Stimulated activated CD8-positive, alpha-beta memory T cell treated with anti-CD3 and anti-CD28 coated beads, Interleukin-15, amount 100 ng/mL, for 48 hours (primary cell): ENCODE measurements around the gene USP17L20.
"Not testable (repeated sequence)": the region's sequence is repeated elsewhere in the genome, so short reads cannot be mapped to it uniquely, and the experiment has no call there.

Experiments used
- DNase-seq, 2 donors: peaks; one replicate each; pipeline ENCODE4 v3.0.0-alpha.2; 2020; ENCODE audit warnings: low read depth in 2 of 2

USP17L20 gene, protein sequence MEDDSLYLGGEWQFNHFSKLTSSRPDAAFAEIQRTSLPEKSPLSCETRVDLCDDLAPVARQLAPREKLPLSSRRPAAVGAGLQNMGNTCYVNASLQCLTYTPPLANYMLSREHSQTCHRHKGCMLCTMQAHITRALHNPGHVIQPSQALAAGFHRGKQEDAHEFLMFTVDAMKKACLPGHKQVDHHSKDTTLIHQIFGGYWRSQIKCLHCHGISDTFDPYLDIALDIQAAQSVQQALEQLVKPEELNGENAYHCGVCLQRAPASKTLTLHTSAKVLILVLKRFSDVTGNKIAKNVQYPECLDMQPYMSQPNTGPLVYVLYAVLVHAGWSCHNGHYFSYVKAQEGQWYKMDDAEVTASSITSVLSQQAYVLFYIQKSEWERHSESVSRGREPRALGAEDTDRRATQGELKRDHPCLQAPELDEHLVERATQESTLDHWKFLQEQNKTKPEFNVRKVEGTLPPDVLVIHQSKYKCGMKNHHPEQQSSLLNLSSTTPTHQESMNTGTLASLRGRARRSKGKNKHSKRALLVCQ

DNA sequence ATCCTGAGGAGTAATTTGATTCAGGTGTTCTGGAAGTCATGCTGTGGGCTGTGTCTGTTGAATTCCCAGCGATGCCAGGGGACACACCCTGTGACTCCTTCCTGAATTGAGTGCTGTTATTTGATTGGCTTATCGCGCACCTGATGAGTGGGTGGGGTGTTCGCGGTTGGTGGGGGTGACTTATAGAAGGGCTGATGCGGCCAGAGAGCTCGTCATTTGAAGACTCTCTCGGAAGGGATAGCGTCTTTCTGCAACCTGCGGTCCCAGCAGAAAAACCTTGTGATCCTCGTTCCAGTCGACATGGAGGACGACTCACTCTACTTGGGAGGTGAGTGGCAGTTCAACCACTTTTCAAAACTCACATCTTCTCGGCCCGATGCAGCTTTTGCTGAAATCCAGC is at the start of gene USP17L20:
TSS of gene USP17L20 (plus strand) at position 301 of the 400 bp plus-strand sequence. CDS start at position 301, 0 bp downstream.
- not testable (repeated sequence) for DNase-seq

DNA sequence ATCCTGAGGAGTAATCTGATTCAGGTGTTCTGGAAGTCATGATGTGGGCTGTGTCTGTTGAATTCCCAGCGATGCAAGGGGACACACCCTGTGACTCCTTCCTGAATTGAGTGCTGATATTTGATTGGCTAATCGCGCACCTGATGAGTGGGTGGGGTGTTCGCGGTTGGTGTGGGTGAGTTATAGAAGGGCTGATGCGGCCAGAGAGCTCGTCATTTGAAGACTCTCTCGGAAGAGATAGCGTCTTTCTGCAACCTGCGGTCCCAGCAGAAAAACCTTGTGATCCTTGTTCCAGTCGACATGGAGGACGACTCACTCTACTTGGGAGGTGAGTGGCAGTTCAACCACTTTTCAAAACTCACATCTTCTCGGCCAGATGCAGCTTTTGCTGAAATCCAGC is 47.6 kb upstream of the USP17L20 start, which contains the start of gene USP17L10:
TSS of gene USP17L10 (plus strand) at position 301 of the 400 bp plus-strand sequence. CDS start at position 301, 0 bp downstream.
- not testable (repeated sequence) for DNase-seq

DNA sequence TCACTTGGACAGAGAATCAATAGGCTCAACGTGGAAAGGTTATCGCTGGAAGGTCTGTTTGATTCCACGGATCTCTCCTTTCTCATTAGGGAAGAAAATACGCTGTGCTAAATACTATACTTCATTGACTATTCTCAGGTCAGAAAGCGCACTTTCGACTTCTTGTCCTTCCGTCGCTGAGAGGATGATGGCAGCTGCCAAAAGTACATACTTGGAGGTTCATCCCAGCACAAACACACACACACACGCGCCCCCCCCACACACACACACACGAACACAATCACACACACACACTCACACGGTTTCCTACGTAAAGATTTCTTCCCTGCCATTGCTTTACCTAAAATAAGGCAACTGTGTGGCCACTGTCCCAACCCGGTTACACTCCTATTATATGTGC is 43.2 kb upstream of the USP17L20 start:
- not testable (repeated sequence) for DNase-seq

DNA sequence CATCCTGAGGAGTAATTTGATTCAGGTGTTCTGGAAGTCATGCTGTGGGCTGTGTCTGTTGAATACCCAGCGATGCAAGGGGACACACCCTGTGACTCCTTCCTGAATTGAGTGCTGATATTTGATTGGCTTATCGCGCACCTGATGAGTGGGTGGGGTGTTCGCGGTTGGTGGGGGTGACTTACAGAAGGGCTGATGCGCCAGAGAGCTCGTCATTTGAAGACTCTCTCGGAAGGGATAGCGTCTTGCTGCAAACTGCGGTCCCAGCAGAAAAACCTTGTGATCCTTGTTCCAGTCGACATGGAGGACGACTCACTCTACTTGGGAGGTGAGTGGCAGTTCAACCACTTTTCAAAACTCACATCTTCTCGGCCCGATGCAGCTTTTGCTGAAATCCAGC is 42.8 kb upstream of the USP17L20 start, which contains the start of gene USP17L11:
TSS of gene USP17L11 (plus strand) at position 301 of the 400 bp plus-strand sequence. CDS start at position 301, 0 bp downstream.
- not testable (repeated sequence) for DNase-seq

DNA sequence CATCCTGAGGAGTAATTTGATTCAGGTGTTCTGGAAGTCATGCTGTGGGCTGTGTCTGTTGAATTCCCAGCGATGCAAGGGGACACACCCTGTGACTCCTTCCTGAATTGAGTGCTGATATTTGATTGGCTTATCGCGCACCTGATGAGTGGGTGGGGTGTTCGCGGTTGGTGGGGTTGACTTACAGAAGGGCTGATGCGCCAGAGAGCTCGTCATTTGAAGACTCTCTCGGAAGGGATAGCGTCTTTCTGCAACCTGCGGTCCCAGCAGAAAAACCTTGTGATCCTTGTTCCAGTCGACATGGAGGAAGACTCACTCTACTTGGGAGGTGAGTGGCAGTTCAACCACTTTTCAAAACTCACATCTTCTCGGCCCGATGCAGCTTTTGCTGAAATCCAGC is 38.1 kb upstream of the USP17L20 start, which contains the start of gene USP17L12:
TSS of gene USP17L12 (plus strand) at position 301 of the 400 bp plus-strand sequence. CDS start at position 301, 0 bp downstream.
- DNase-seq = not testable (repeated sequence)

DNA sequence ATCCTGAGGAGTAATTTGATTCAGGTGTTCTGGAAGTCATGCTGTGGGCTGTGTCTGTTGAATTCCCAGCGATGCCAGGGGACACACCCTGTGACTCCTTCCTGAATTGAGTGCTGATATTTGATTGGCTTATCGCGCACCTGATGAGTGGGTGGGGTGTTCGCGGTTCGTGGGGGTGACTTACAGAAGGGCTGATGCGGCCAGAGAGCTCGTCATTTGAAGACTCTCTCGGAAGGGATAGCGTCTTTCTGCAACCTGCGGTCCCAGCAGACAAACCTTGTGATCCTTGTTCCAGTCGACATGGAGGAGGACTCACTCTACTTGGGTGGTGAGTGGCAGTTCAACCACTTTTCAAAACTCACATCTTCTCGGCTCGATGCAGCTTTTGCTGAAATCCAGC is 33.3 kb upstream of the USP17L20 start, which contains the start of gene USP17L13:
TSS of gene USP17L13 (plus strand) at position 301 of the 400 bp plus-strand sequence. CDS start at position 301, 0 bp downstream.
- DNase-seq = not testable (repeated sequence)

DNA sequence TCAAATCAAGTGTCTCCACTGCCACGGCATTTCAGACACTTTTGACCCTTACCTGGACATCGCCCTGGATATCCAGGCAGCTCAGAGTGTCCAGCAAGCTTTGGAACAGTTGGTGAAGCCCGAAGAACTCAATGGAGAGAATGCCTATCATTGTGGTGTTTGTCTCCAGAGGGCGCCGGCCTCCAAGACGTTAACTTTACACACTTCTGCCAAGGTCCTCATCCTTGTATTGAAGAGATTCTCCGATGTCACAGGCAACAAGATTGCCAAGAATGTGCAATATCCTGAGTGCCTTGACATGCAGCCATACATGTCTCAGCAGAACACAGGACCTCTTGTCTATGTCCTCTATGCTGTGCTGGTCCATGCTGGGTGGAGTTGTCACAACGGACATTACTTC is 27.7 kb upstream of the USP17L20 start:
- not testable (repeated sequence) for DNase-seq

DNA sequence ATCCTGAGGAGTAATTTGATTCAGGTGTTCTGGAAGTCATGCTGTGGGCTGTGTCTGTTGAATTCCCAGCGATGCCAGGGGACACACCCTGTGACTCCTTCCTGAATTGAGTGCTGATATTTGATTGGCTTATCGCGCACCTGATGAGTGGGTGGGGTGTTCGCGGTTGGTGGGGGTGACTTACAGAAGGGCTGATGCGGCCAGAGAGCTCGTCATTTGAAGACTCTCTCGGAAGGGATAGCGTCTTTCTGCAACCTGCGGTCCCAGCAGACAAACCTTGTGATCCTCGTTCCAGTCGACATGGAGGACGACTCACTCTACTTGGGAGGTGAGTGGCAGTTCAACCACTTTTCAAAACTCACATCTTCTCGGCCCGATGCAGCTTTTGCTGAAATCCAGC is 23.8 kb upstream of the USP17L20 start, which contains the start of gene USP17L15:
TSS of gene USP17L15 (plus strand) at position 301 of the 400 bp plus-strand sequence. CDS start at position 301, 0 bp downstream.
- DNase-seq = not testable (repeated sequence)

DNA sequence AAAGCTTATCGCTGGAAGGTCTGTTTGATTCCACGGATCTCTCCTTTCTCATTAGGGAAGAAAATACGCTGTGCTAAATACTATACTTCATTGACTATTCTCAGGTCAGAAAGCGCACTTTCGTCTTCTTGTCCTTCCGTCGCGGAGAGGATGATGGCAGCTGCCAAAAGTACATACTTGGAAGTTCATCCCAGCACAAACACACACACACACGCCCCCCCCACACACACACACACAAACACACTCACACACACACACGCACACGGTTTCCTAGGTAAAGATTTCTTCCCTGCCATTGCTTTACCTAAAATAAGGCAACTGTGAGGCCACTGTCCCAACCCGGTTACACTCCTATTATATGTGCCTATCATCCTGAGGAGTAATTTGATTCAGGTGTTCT is 19.5 kb upstream of the USP17L20 start:
- DNase-seq = not testable (repeated sequence)

DNA sequence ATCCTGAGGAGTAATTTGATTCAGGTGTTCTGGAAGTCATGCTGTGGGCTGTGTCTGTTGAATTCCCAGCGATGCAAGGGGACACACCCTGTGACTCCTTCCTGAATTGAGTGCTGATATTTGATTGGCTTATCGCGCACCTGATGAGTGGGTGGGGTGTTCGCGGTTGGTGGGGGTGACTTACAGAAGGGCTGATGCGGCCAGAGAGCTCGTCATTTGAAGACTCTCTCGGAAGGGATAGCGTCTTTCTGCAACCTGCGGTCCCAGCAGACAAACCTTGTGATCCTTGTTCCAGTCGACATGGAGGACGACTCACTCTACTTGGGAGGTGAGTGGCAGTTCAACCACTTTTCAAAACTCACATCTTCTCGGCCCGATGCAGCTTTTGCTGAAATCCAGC is 14.3 kb upstream of the USP17L20 start, which contains the start of gene USP17L17:
TSS of gene USP17L17 (plus strand) at position 301 of the 400 bp plus-strand sequence. CDS start at position 301, 0 bp downstream.
- not testable (repeated sequence) for DNase-seq

DNA sequence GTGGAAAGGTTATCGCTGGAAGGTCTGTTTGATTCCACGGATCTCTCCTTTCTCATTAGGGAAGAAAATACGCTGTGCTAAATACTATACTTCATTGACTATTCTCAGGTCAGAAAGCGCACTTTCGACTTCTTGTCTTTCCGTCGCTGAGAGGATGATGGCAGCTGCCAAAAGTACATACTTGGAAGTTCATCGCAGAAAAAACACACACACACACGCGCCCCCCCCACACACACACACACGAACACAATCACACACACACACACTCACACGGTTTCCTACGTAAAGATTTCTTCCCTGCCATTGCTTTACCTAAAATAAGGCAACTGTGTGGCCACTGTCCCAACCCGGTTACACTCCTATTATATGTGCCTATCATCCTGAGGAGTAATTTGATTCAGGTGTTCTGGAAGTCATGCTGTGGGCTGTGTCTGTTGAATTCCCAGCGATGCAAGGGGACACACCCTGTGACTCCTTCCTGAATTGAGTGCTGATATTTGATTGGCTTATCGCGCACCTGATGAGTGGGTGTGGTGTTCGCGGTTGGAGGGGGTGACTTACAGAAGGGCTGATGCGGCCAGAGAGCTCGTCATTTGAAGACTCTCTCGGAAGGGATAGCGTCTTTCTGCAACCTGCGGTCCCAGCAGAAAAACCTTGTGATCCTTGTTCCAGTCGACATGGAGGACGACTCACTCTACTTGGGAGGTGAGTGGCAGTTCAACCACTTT is 9.8 kb upstream of the USP17L20 start, which contains the start of gene USP17L18:
TSS of gene USP17L18 (plus strand) at position 678 of the 728 bp plus-strand sequence. CDS start at position 678, 0 bp downstream.
- DNase-seq = not testable (repeated sequence)

DNA sequence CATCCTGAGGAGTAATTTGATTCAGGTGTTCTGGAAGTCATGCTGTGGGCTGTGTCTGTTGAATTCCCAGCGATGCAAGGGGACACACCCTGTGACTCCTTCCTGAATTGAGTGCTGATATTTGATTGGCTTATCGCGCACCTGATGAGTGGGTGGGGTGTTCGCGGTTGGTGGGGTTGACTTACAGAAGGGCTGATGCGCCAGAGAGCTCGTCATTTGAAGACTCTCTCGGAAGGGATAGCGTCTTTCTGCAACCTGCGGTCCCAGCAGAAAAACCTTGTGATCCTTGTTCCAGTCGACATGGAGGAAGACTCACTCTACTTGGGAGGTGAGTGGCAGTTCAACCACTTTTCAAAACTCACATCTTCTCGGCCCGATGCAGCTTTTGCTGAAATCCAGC is 4.8 kb upstream of the USP17L20 start, which contains the start of gene USP17L19:
TSS of gene USP17L19 (plus strand) at position 301 of the 400 bp plus-strand sequence. CDS start at position 301, 0 bp downstream.
- DNase-seq = not testable (repeated sequence)

DNA sequence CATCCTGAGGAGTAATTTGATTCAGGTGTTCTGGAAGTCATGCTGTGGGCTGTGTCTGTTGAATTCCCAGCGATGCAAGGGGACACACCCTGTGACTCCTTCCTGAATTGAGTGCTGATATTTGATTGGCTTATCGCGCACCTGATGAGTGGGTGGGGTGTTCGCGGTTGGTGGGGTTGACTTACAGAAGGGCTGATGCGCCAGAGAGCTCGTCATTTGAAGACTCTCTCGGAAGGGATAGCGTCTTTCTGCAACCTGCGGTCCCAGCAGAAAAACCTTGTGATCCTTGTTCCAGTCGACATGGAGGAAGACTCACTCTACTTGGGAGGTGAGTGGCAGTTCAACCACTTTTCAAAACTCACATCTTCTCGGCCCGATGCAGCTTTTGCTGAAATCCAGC is 4.6 kb downstream of the USP17L20 start, which contains the start of gene USP17L21:
TSS of gene USP17L21 (plus strand) at position 301 of the 400 bp plus-strand sequence. CDS start at position 301, 0 bp downstream.
- not testable (repeated sequence) for DNase-seq

DNA sequence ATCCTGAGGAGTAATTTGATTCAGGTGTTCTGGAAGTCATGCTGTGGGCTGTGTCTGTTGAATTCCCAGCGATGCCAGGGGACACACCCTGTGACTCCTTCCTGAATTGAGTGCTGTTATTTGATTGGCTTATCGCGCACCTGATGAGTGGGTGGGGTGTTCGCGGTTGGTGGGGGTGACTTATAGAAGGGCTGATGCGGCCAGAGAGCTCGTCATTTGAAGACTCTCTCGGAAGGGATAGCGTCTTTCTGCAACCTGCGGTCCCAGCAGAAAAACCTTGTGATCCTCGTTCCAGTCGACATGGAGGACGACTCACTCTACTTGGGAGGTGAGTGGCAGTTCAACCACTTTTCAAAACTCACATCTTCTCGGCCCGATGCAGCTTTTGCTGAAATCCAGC is 9.4 kb downstream of the USP17L20 start, which contains the start of gene USP17L22:
TSS of gene USP17L22 (plus strand) at position 301 of the 400 bp plus-strand sequence. CDS start at position 301, 0 bp downstream.
- DNase-seq = not testable (repeated sequence)

DNA sequence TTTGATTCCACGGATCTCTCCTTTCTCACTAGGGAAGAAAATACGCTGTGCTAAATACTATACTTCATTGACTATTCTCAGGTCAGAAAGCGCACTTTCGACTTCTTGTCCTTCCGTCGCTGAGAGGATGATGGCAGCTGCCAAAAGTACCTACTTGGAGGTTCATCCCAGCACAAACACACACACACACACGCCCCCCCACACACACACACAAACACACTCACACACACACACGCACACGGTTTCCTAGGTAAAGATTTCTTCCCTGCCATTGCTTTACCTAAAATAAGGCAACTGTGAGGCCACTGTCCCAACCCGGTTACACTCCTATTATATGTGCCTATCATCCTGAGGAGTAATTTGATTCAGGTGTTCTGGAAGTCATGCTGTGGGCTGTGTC is 13.8 kb downstream of the USP17L20 start:
- DNase-seq = not testable (repeated sequence)
